ENCODE data around the gene UNC5A. TPM values are rescaled to one million over a fixed set of nuclear protein-coding genes. Genes with fewer than 3 reads are reported as not detected.

UNC5A gene
- total RNA-seq, 1 donor from 2014 or later, result 0.34 TPM

GRCh38 chr5:176847148-176847547 lies 36.8 kb downstream of the UNC5A start:
- DNase-seq, result no peak

DNA sequence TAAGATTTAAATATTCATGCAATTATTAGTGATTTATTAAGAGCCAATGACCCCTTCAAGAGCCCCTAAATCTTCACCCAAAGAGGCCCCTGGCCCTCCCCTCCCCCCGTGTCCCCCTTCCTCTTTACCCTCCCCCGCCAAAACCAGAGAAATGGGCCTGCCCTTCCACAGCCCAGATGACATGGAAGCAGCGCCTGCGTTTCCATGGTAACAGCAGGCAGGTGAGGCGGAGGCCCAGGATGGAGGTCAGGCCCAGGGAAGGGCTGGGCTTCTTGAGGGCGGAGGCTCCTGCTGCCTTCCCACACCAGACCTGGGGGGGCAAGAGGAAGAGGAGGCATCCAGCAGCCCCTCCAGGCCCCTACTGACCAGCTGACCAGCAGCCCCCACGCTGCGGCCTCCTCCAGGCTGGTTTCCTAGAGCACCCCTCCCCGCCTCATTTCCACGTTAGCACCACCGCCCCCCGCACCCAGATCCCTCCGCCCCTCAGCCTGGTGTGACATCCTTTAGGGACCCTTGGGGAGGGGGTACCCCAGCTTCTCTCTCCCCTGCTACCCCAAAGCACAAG lies 37.4 kb downstream of the UNC5A start:
- DNase-seq, result no peak

DNA sequence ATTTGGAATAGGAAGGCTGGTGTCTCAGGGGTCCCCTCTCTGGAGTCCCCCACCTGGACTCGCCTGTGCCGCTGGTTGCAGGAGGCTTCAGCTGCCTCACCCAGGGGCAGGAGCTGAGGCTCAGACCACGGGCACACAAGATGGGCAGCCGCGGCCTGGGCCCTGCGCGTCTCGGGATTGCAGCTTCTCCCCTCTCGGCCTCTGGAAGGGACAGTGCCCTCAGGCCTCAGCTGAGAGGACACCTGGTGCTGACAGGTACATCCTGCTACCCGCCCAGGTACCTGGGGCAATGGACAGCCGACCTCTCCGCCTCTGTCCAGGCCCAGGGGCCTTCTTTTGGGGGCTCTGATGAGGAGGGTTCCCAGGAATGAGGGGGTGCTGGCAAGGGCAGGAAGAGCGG lies 38.3 kb downstream of the UNC5A start:
- no peak for DNase-seq

GRCh38 chr5:176849611-176850227 lies 39.4 kb downstream of the UNC5A start:
- no peak for DNase-seq

DNA sequence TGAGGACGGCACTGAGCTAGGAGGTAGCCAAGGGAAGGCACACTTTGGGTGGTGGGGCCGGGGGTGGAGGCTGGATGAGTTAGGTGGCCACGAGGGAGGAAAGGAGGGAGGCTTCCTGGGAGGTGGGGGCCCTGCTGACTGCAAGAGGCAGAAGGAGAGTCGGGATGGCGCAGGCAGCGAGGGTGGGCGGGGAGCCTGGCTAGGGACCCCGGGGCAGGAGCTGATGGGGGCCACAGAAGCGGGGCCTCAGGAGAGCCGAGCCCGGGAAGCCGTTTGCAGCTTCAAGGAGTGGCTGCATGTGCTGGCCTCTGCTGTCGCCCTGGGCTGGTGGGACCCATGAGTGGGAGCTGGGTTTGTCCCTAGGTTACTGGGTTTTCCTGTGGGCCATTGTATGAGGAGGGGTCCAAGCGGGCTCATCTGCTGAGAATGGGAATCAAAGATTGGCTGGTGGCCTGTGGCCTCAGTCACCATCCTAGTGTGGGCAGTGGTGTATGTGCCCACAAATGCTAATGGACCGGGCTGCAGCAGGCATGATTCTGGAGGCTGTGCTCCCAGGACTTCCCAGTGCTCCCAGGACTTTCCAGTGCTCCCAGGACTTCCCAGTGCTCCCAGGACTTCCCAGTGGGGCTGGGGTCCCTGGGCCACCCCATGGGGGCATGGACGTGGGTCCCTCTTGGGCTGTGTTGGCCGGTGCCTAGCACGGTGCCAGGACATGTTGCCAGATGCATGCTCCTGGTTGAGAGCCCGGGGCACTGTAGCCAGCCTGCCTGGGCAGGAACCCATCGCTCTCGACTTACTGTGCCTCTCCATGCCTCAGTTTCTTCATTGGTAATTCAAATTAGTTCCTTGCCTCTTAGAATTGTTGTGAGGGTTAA lies 40.2 kb downstream of the UNC5A start:
- DNase-seq, result no peak

- DNase-seq, result no peak
These were observed 41.0 kb downstream of the UNC5A start for GRCh38 chr5:176851380-176851779.

DNA sequence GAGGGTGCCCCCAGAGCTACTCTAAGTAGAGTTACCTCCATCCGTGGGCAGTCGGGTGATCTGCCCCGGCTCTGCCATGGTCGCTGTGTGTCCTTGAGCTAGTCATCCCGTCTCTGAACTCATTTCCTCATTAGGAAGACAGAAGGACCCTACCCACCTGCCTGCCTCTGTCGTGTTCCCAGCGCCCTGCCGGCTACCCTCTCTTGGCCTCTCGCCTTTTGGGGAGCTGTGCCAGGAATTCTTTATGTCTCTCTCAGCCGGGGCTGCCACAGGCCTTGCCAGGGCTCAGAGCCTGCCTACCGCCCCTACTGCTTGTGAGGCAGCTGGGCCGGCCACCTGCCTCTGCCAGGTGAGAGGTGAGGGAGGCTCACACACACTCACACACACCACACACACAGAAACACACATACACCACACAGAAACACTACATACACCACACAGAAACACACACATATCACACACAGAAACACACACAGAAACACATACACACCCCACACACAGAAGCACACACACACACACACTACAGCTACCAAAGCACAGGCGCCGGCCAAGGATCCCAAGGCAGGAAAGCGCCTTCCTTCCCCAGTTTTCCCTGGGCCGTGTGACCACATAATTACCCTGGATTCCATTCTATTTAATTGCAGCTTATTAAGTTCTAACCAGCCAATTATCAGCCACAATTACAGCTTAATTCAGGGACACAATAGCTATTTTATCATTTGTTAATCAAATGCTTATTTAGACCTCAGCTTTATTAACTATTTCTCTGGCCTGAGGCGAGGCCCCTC lies 41.7 kb downstream of the UNC5A start:
- DNase-seq, result no peak

GRCh38 chr5:176853151-176853778 lies 42.9 kb downstream of the UNC5A start:
- DNase-seq, result no peak

GRCh38 chr5:176854164-176854563 lies 43.8 kb downstream of the UNC5A start:
- no peak for DNase-seq

DNA sequence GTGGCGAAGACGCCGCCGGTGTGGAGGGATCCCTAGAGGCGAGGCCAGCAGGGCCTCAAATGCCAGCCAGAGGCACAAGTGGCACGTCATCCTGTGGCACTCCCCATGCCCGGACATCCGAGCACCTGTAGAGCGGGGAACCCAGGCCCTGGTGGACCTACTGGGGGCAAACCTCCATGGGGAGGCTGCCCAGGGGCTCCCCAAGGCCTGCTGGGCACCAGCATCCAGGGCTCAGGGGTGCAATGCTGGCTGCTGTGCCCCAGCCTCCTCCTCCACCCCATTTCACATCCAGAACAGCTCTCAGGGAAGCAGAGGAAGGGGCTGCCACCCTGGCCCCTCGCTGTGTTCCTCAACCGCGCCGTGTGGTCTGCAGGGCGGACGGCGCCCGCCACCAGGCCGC lies 45.2 kb downstream of the UNC5A start:
- DNase-seq, result no peak

GRCh38 chr5:176856746-176857145 lies 46.4 kb downstream of the UNC5A start:
- no peak for DNase-seq

DNA sequence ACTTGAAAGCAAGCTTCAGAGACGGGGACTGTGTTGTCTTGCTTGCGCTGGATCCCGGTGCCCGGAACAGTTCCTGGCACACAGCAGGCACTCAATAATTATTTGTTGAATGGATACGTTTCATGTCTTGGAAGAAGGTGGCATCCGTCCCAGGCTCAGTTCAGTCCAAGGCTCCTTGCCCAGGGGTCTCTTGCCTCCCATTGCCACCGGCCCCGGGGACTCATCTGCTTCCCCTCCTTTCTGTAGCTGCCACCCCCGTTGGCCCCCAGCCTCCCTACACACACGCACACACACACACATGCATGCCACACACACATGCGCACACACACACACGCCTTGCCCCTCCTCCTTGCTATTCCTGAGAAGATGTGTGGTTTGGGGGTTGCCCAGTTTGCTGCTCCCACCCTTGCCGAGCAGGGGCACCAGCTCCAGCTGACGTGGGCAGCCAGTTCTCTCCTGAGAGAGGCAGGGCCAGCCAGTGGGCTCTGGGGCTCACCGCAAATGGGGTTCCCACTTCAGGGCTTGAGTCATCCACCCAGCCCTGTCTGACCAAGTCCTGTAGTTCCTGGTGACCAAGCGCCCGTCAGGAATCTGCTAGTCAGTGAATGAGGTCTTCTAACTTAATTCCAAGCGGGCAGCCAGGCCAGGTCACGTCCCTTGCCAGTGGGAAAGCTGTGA lies 47.0 kb downstream of the UNC5A start:
- no peak for DNase-seq

DNA sequence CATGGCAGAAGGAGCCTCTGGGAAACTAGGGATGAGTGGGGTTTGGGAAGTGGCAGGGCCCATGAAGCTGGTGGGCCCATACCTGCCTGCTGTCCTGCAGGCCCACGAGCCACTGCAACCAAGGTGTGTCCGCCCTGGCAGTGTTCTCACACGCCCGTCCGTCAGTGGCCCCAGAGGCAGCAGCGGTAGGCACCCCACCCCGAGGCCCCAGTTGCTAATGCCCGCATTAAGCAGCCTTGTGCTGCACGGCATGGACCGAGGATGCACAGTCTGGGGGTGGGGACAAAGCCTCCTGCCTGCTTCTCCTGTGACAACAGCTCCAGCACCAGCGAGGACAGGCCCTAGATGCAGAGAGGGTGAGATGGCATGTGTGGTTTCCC lies 47.5 kb downstream of the UNC5A start:
- no peak for DNase-seq

DNA sequence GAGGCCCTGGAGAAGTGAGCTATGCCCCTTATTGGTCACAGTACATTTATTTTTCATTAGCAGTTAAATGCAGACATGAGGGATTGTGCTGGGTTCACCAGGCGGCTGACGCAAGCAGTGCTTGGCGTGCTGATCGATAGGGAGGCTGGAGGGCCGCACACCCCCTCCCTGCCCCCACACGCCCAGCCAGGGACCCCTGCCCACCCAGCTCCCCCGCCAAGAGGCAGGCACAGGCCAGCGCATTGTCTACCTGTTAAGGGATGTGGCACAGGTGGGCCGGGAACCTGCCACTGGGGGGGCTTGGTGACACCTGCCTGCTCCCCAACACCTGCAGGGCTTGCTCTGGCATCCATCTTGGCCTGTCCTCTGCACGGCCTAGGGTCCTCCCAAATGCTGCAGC lies 49.6 kb downstream of the UNC5A start:
- DNase-seq, result no peak

GRCh38 chr5:176860381-176860780 lies 50.0 kb downstream of the UNC5A start:
- DNase-seq, result no peak

GRCh38 chr5:176861276-176861675 lies 50.9 kb downstream of the UNC5A start:
- no peak for DNase-seq

DNA sequence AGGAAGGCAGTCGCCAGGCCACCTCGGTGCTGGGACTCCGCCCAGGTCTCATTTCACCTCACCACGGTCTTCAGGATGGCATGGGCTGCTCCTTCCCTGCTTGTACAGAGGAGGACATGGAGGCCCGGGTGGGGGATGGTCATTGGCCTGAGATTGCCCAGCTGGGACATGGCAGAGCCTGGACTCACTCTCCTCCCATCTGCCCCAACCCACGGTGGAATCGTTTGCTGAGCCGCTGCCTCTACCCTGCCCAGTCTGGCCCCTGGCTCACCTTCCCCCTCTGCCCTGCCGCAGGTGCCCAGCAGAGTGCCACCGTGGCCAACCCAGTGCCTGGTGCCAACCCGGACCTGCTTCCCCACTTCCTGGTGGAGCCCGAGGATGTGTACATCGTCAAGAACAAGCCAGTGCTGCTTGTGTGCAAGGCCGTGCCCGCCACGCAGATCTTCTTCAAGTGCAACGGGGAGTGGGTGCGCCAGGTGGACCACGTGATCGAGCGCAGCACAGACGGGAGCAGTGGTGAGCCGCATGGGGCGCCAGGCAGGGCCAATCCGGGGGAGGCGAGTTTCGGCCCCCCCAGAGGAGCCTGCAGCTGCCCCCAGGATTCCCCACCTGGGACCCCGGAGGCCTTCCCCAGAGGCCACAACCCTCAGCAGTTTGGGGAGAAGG lies 52.1 kb downstream of the UNC5A start:
- no peak for DNase-seq

- no peak for DNase-seq
These were observed 52.8 kb downstream of the UNC5A start for GRCh38 chr5:176863041-176863764.

GRCh38 chr5:176863765-176864098 lies 53.4 kb downstream of the UNC5A start:
- no peak for DNase-seq

DNA sequence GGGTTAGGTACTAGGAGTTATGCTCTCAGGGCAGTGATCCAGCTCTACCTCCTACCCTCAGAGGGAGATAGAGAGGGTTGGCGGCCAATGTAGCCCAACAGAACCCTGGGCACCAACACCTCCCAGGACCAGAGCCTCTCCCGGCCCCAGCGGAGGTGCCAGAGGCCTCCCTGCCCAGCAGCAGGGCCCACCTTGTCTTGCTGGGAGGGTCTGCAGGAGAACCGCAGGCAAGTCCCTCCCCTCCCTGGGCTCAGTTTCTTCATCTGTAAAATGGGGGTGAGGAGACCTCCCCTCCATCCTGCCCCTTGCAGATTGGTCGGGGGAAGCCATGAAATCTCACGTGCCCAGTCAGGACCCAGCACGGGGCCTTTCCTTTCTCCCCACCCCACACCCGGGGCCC lies 54.4 kb downstream of the UNC5A start:
- DNase-seq, result no peak

DNA sequence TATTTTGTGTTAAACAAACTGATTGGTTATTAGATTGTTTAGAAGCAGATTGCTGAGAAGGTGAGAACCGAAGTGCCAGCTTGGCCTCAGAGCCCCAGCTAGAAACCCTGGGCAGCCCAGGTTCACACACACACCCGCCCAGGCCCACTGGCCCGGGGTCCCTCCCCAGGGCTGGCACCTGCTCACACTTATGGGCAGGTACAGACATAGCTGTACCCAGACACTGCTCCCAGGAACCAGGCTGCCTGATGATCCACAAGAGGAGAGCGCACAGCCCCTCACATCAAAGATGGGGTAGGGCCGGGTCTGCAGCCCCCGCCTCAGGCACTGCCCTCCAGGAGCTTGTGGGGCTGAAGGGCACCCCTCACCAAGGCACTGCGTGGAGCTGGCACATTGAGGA lies 55.6 kb downstream of the UNC5A start:
- no peak for DNase-seq

Measured in dermis blood vessel endothelial cell (primary cell).